GM23338 (cell line): ENCODE measurements around the gene ZDHHC8. TPM values are rescaled to one million over a fixed set of nuclear protein-coding genes. Genes with fewer than 3 reads are reported as not detected.

Source experiments
- ATAC-seq: fragments of 200-7000 bp; cut with Tn5 transposase; 3 replicates; pipeline ENCODE4 v1.9.1; 2020
- DNase-seq: peaks from one replicate; pipeline ENCODE4 v3.0.0-alpha.2; 2015; ENCODE audit warnings: low spot score
- H2AFZ ChIP-seq: fragments of 200-600 bp; sonication (generic); 2 replicates; pipeline ENCODE4 v1.8.0; 2016; ENCODE audit warnings: antibody characterized with exemption, mild to moderate bottlenecking, moderate library complexity
- H3F3A ChIP-seq: fragments of 200-600 bp; sonication (generic); replicated peaks from 2 replicates; pipeline ENCODE4 v1.8.0; 2017; ENCODE audit warnings: antibody characterized with exemption, mixed run types, low read depth
- H3K27ac ChIP-seq: fragments of 200-600 bp; sonication (generic); 2 replicates; pipeline ENCODE4 v1.6.1; 2016; ENCODE audit warnings: low read depth
- H3K27me3 ChIP-seq: fragments of 200-600 bp; sonication (generic); 2 replicates; pipeline ENCODE4 v1.8.0; 2016; ENCODE audit warnings: mild to moderate bottlenecking, mixed run types, moderate library complexity; ENCODE audit not compliant: insufficient read depth
- H3K36me3 ChIP-seq: fragments of 200-600 bp; sonication (generic); 2 replicates; pipeline ENCODE4 v1.8.0; 2016; ENCODE audit warnings: mild to moderate bottlenecking; ENCODE audit not compliant: insufficient read depth
- H3K4me1 ChIP-seq: fragments of 200-600 bp; sonication (generic); 2 replicates; pipeline ENCODE4 v1.8.0; 2016; ENCODE audit warnings: mild to moderate bottlenecking, moderate library complexity; ENCODE audit not compliant: insufficient read depth
- H3K4me2 ChIP-seq: fragments of 200-600 bp; sonication (generic); 2 replicates; pipeline ENCODE4 v1.7.1; 2017; ENCODE audit warnings: mixed run types
- H3K4me3 ChIP-seq: fragments of 200-600 bp; sonication (generic); 2 replicates; pipeline ENCODE4 v1.6.1; 2016; ENCODE audit warnings: mixed run types
- H3K79me2 ChIP-seq: fragments of 200-600 bp; sonication (generic); replicated peaks from 2 replicates; pipeline ENCODE4 v1.8.0; 2017; ENCODE audit warnings: mild to moderate bottlenecking; ENCODE audit not compliant: insufficient read depth
- H3K9me2 ChIP-seq: fragments of 200-600 bp; sonication (generic); 2 replicates; pipeline ENCODE4 v1.8.0; 2017; ENCODE audit not compliant: insufficient read depth
- H4K20me1 ChIP-seq: fragments of 200-600 bp; sonication (generic); replicated peaks from 2 replicates; pipeline ENCODE4 v1.8.0; 2017; ENCODE audit warnings: mild to moderate bottlenecking; ENCODE audit not compliant: insufficient read depth
- H3K27ac Mint-ChIP-seq: 2 replicates; pipeline ENCODE4 v1.8.0; 2020; ENCODE audit warnings: inconsistent platforms, mild to moderate bottlenecking, moderate library complexity, mixed read lengths
- H3K27me3 Mint-ChIP-seq: 3 replicates; pipeline ENCODE4 v1.8.0; 2022; ENCODE audit warnings: low read depth, mild to moderate bottlenecking, moderate library complexity, mixed read lengths, inconsistent platforms; ENCODE audit not compliant: insufficient read depth, poor library complexity
- H3K36me3 Mint-ChIP-seq: 3 replicates; pipeline ENCODE4 v1.8.0; 2021; ENCODE audit warnings: low read depth, mild to moderate bottlenecking, inconsistent platforms, moderate library complexity, mixed read lengths
- H3K4me1 Mint-ChIP-seq: 3 replicates; pipeline ENCODE4 v1.8.0; 2020; ENCODE audit warnings: mild to moderate bottlenecking, inconsistent platforms, mixed read lengths
- H3K4me3 Mint-ChIP-seq: 3 replicates; pipeline ENCODE4 v1.8.0; 2021; ENCODE audit warnings: moderate library complexity, mild to moderate bottlenecking, inconsistent platforms, mixed read lengths
- H3K9me3 Mint-ChIP-seq: 3 replicates; pipeline ENCODE4 v1.8.0; 2020; ENCODE audit warnings: moderate library complexity, mild to moderate bottlenecking, inconsistent platforms, mixed read lengths
- CREB1 ChIP-seq: fragments of 250-450 bp; sonication (Bioruptor Pico); IDR thresholded peaks from 2 replicates; pipeline ENCODE4 v1.5.0; 2020; ENCODE audit warnings: low read depth, mild to moderate bottlenecking, moderate library complexity
- CTCF ChIP-seq, 2 experiments: fragments of 200-600 bp in 1 of 2; sonication (generic) in 1 of 2; conservative IDR thresholded peaks; 2 replicates each; pipeline versions ENCODE4 v1.5.1 to v1.6.1; 2016 to 2017; ENCODE audit warnings: antibody characterized with exemption in 2 of 2, low read depth in 2 of 2, mild to moderate bottlenecking in 2 of 2, moderate library complexity in 1 of 2
- ETS1 ChIP-seq: IDR thresholded peaks from 2 replicates; pipeline ENCODE4 v1.6.1; 2016; ENCODE audit warnings: antibody characterized with exemption
- EZH2 ChIP-seq: fragments of 200-600 bp; sonication (generic); IDR thresholded peaks from one replicate; pipeline ENCODE4 v1.8.0; 2017; ENCODE audit warnings: antibody characterized with exemption, mild to moderate bottlenecking, low read depth; ENCODE audit not compliant: unreplicated experiment
- EZH2phosphoT487 ChIP-seq: fragments of 200-600 bp; sonication (generic); IDR thresholded peaks from one replicate; pipeline ENCODE4 v1.8.1; 2018; ENCODE audit warnings: antibody characterized with exemption; ENCODE audit not compliant: unreplicated experiment
- JUNB ChIP-seq: IDR thresholded peaks from one replicate; pipeline ENCODE4 v1.6.1; 2016; ENCODE audit warnings: antibody characterized with exemption; ENCODE audit not compliant: unreplicated experiment
- NANOG ChIP-seq: IDR thresholded peaks from 2 replicates; pipeline ENCODE4 v1.6.1; 2016; ENCODE audit warnings: antibody characterized with exemption, borderline replicate concordance
- POLR2AphosphoS5 ChIP-seq: IDR thresholded peaks from 2 replicates; pipeline ENCODE4 v1.6.1; 2016; ENCODE audit warnings: antibody characterized with exemption, low read depth
- REST ChIP-seq: IDR thresholded peaks from one replicate; pipeline ENCODE4 v1.6.1; 2018; ENCODE audit warnings: antibody characterized with exemption; ENCODE audit not compliant: unreplicated experiment
- STAT1 ChIP-seq: IDR thresholded peaks from one replicate; pipeline ENCODE4 v1.6.1; 2016; ENCODE audit warnings: antibody characterized with exemption; ENCODE audit not compliant: unreplicated experiment
- ZNF114 ChIP-seq: fragments of 250-450 bp; sonication (Bioruptor Pico); IDR thresholded peaks from 2 replicates; pipeline ENCODE4 v1.5.0; 2020; ENCODE audit warnings: mild to moderate bottlenecking, moderate library complexity
- ZNF331 ChIP-seq: fragments of 250-450 bp; sonication (Bioruptor Pico); IDR thresholded peaks from 2 replicates; pipeline ENCODE4 v1.5.0; 2020; ENCODE audit warnings: low read depth, mild to moderate bottlenecking, moderate library complexity
- ZNF462 ChIP-seq: fragments of 250-450 bp; sonication (Bioruptor Pico); IDR thresholded peaks from 2 replicates; pipeline ENCODE4 v1.5.0; 2020; ENCODE audit warnings: mild to moderate bottlenecking, moderate library complexity
- polyA plus RNA-seq: library from polyadenylated mRNA; unstranded; fragments of >200 nt; fragmentation: Nextera tagmentation; extraction: Ambion mirVana; gene quantifications from 2 replicates; pipeline ENCODE4 v1.2.1, GENCODE V29; 2016
- total RNA-seq: library from RNA; depleted of rRNA; stranded (reverse); fragments of >200 nt; shearing (Covaris generic); gene quantifications from 2 replicates; pipeline ENCODE4 v1.2.3, GENCODE V29; 2014

ZDHHC8 gene
- total and polyA plus RNA-seq, 2 experiments from 2014 or later, result 13.7 to 47.6 TPM

GRCh38 chr22:20141186-20142077 lies 9.8 kb downstream of the ZDHHC8 start:
- no peak for TF ChIP-seq ZNF462
- no peak for TF ChIP-seq ZNF114
- no peak for TF ChIP-seq ZNF331 (CRISPR knock-in tag)
- no peak for TF ChIP-seq CTCF (conservative IDR thresholded peaks at IDR 0.05; ENCODE audit: low read depth in 2 of 2)
- no peak for TF ChIP-seq POLR2AphosphoS5
- no peak for TF ChIP-seq ETS1
- TF ChIP-seq EZH2phosphoT487, result no peak
- TF ChIP-seq NANOG, result no peak
- TF ChIP-seq STAT1, result no peak
- no peak for TF ChIP-seq JUNB
- TF ChIP-seq EZH2, result no peak
- no peak for TF ChIP-seq CREB1
- TF ChIP-seq REST, result no peak
- ATAC-seq (no peak), DNase-seq (no peak)
- H3K36me3 Mint-ChIP-seq, result no peaks in the 10 kb centered on the region
- H3K4me1 Mint-ChIP-seq, result no peaks in the 10 kb centered on the region
- Histone ChIP-seq H3K4me2 (no peak overlapping the region), H3K27ac (no peak overlapping the region), H2AFZ (no peak overlapping the region), H3K4me1 (no peaks in the 10 kb centered on the region), H3K36me3 (no peaks in the 10 kb centered on the region), H3K79me2 (peaks cover 4% of the 10 kb centered on the region; the same call in 1 of the 2 replicates), H3F3A (no peaks in the 10 kb centered on the region), H4K20me1 (no peaks in the 10 kb centered on the region; the same call in 1 of the 2 replicates), H3K27me3 (no peaks in the 10 kb centered on the region), H3K9me2 (no peaks in the 10 kb centered on the region), H3K4me3 (no peak overlapping the region)
- peaks cover 7% of the 10 kb centered on the region for H3K27me3 Mint-ChIP-seq
- H3K27ac Mint-ChIP-seq, result no peak overlapping the region
- no peak overlapping the region for H3K4me3 Mint-ChIP-seq
- H3K9me3 Mint-ChIP-seq, result no peaks in the 10 kb centered on the region
